DOHH2 (cell line): ENCODE data around the gene CD244.

Experiments
- H3F3A ChIP-seq: fragments of 200-600 bp; sonication (generic), shearing (Covaris generic); 2 replicates; pipeline ENCODE4 v1.6.0; 2016; ENCODE audit warnings: antibody characterized with exemption, mild to moderate bottlenecking; ENCODE audit not compliant: control insufficient read depth, insufficient read depth
- H3K27ac ChIP-seq: fragments of 200-600 bp; sonication (generic); 2 replicates; pipeline ENCODE4 v1.5.1; 2014; ENCODE audit warnings: low read depth, mild to moderate bottlenecking, low read length, moderate library complexity
- H3K27me3 ChIP-seq: fragments of 200-600 bp; sonication (generic); 2 replicates; pipeline ENCODE4 v1.6.1; 2014; ENCODE audit warnings: mild to moderate bottlenecking, low read length, mixed read lengths; ENCODE audit not compliant: control insufficient read depth
- H3K36me3 ChIP-seq: fragments of 200-600 bp; sonication (generic); 2 replicates; pipeline ENCODE4 v1.6.1; 2014; ENCODE audit warnings: mild to moderate bottlenecking, low read length, moderate library complexity, mixed read lengths; ENCODE audit not compliant: control insufficient read depth
- H3K4me1 ChIP-seq: fragments of 200-600 bp; sonication (generic); 2 replicates; pipeline ENCODE4 v1.6.1; 2014; ENCODE audit warnings: mild to moderate bottlenecking, low read length, mixed read lengths; ENCODE audit not compliant: control insufficient read depth
- H3K4me2 ChIP-seq: fragments of 200-600 bp; sonication (generic); 2 replicates; pipeline ENCODE4 v1.6.0; 2014; ENCODE audit warnings: mild to moderate bottlenecking, low read length, moderate library complexity
- H3K4me3 ChIP-seq: fragments of 200-600 bp; sonication (generic); 2 replicates; pipeline ENCODE4 v1.5.1; 2014; ENCODE audit warnings: mild to moderate bottlenecking, low read length, mixed read lengths
- H3K79me2 ChIP-seq: fragments of 200-600 bp; sonication (generic); 2 replicates; pipeline ENCODE4 v1.6.1; 2014; ENCODE audit warnings: mild to moderate bottlenecking, low read length, mixed read lengths; ENCODE audit not compliant: control insufficient read depth
- H3K9me2 ChIP-seq: fragments of 200-600 bp; sonication (generic); replicated peaks from 2 replicates; pipeline ENCODE4 v1.6.1; 2014; ENCODE audit warnings: mild to moderate bottlenecking, low read length, mixed read lengths; ENCODE audit not compliant: control insufficient read depth
- H3K9me3 ChIP-seq: fragments of 200-600 bp; sonication (generic); 2 replicates; pipeline ENCODE4 v1.6.1; 2014; ENCODE audit warnings: antibody characterized with exemption, low read length, mixed read lengths; ENCODE audit not compliant: control insufficient read depth, insufficient read depth
- H4K20me1 ChIP-seq: fragments of 200-600 bp; sonication (generic); 2 replicates; pipeline ENCODE4 v1.6.0; 2014; ENCODE audit warnings: low read depth, mild to moderate bottlenecking, antibody characterized with exemption, low read length, moderate library complexity; ENCODE audit not compliant: control insufficient read depth, insufficient read depth
- EZH2phosphoT487 ChIP-seq: fragments of 200-600 bp; sonication (generic); IDR thresholded peaks from 2 replicates; pipeline ENCODE4 v1.6.1; 2017; ENCODE audit warnings: borderline replicate concordance, mild to moderate bottlenecking, antibody characterized with exemption, low read length, moderate library complexity, mixed read lengths
- TF ChIP-seq, protein P1 (sequence below): fragments of 200-600 bp; sonication (generic); IDR thresholded peaks from one replicate; pipeline ENCODE4 v1.5.1; 2014; ENCODE audit warnings: antibody characterized with exemption, mild to moderate bottlenecking, low read depth, low read length; ENCODE audit not compliant: poor library complexity, severe bottlenecking

CD244 gene

GRCh38 chr1:160865337-160865736 lies 2.6 kb upstream of the CD244 start:
- Histone ChIP-seq H3F3A (no peaks in the 10 kb centered on the region), H3K27ac (no peak overlapping the region), H3K4me1 (no peaks in the 10 kb centered on the region), H3K9me3 (no peaks in the 10 kb centered on the region), H3K27me3 (peaks cover 10% of the 10 kb centered on the region; the same call in 1 of the 2 replicates), H3K9me2 (no peaks in the 10 kb centered on the region), H4K20me1 (no peaks in the 10 kb centered on the region), H3K4me3 (no peak overlapping the region), H3K36me3 (no peaks in the 10 kb centered on the region), H3K4me2 (no peak overlapping the region), H3K79me2 (no peaks in the 10 kb centered on the region)
- no peak for TF ChIP-seq EZH2phosphoT487
- TF ChIP-seq, protein P1, sequence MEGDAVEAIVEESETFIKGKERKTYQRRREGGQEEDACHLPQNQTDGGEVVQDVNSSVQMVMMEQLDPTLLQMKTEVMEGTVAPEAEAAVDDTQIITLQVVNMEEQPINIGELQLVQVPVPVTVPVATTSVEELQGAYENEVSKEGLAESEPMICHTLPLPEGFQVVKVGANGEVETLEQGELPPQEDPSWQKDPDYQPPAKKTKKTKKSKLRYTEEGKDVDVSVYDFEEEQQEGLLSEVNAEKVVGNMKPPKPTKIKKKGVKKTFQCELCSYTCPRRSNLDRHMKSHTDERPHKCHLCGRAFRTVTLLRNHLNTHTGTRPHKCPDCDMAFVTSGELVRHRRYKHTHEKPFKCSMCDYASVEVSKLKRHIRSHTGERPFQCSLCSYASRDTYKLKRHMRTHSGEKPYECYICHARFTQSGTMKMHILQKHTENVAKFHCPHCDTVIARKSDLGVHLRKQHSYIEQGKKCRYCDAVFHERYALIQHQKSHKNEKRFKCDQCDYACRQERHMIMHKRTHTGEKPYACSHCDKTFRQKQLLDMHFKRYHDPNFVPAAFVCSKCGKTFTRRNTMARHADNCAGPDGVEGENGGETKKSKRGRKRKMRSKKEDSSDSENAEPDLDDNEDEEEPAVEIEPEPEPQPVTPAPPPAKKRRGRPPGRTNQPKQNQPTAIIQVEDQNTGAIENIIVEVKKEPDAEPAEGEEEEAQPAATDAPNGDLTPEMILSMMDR: no peak

- H3K4me1 ChIP-seq: no peaks in the 10 kb centered on the region
- H3K9me3 ChIP-seq: no peaks in the 10 kb centered on the region
- no peak overlapping the region for H3K4me3 ChIP-seq
- H4K20me1 ChIP-seq: no peaks in the 10 kb centered on the region
- no peaks in the 10 kb centered on the region for H3K36me3 ChIP-seq
- no peaks in the 10 kb centered on the region for H3F3A ChIP-seq
- peaks cover 10% of the 10 kb centered on the region; the same call in 1 of the 2 replicates for H3K27me3 ChIP-seq
- no peaks in the 10 kb centered on the region for H3K79me2 ChIP-seq
- H3K27ac ChIP-seq: no peak overlapping the region
- H3K4me2 ChIP-seq: no peak overlapping the region
- H3K9me2 ChIP-seq: no peaks in the 10 kb centered on the region
- no peak for TF ChIP-seq EZH2phosphoT487
- TF ChIP-seq, protein P1: no peak
These were observed 1.5 kb upstream of the CD244 start for GRCh38 chr1:160864173-160864572.

GRCh38 chr1:160863774-160864131 lies 1.1 kb upstream of the CD244 start:
- Histone ChIP-seq H3K36me3 (no peaks in the 10 kb centered on the region), H3K27ac (no peak overlapping the region), H3K79me2 (no peaks in the 10 kb centered on the region), H3K9me3 (no peaks in the 10 kb centered on the region), H3K4me1 (no peaks in the 10 kb centered on the region), H3K4me2 (no peak overlapping the region), H3F3A (no peaks in the 10 kb centered on the region), H3K4me3 (no peak overlapping the region), H3K9me2 (no peaks in the 10 kb centered on the region), H4K20me1 (no peaks in the 10 kb centered on the region), H3K27me3 (peaks cover 10% of the 10 kb centered on the region; the same call in 1 of the 2 replicates)
- no peak for TF ChIP-seq EZH2phosphoT487

DNA sequence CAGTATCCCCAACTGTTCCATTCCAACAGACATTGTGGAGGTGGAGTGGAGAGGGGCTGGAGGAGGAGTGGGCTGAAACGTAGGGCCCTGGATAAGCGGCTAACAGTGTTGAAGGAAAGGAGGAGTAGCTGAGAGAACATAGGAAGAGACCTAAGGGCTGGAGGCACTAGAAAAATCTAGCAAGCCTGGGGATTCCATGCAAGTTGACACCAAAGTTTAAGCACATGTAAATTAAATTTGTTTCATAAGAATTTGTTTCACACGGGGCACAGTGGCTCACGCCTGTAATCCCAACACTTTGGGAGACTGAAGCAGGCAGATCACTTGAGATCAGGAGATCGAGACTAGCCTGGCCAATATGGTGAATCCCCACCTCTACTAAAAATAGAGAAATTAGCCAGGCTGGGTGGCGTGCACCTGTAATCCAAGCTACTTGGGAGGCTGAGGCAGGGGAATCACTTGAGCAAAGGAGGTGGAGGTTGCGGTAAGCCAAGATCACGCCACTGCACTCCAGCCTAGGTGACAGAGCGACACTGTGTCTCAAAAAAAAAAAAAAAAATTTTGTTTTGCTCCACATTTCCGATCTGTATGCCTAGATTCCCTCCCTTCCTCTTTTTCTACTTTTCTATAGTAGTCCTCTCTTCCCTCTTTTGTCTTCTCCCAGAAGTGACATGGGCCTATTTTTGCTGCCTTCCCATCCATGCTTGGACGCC lies 530 bp upstream of the CD244 start:
- Histone ChIP-seq H3F3A (no peaks in the 10 kb centered on the region), H3K4me2 (no peak overlapping the region), H3K27me3 (peaks cover 10% of the 10 kb centered on the region; the same call in 1 of the 2 replicates), H3K9me3 (no peaks in the 10 kb centered on the region), H3K27ac (no peak overlapping the region), H3K4me1 (no peaks in the 10 kb centered on the region), H3K4me3 (no peak overlapping the region), H3K36me3 (no peaks in the 10 kb centered on the region), H4K20me1 (no peaks in the 10 kb centered on the region), H3K9me2 (no peaks in the 10 kb centered on the region), H3K79me2 (no peaks in the 10 kb centered on the region)
- TF ChIP-seq EZH2phosphoT487: no peak
- TF ChIP-seq, protein P1: no peak
